Liver (tissue), 3 donors: Measurements from ENCODE around the gene CATSPER4.

Source experiments
- CTCF ChIP-seq: fragments of 150-350 bp; IDR thresholded peaks from 2 replicates; pipeline ENCODE4 v1.5.1; 2017; ENCODE audit warnings: improper control_type of control experiment, low read depth, low read length; ENCODE audit not compliant: missing input control
- HNF4A ChIP-seq, 2 donors: conservative IDR thresholded peaks; 2 replicates each; pipeline ENCODE4 v1.6.1; 2016; ENCODE audit warnings: antibody characterized with exemption in 2 of 2, mild to moderate bottlenecking in 2 of 2
- JUND ChIP-seq, 2 donors: IDR thresholded peaks; 2 replicates each; pipeline ENCODE4 v1.6.1; 2016; ENCODE audit warnings: antibody characterized with exemption in 2 of 2
- MAX ChIP-seq: IDR thresholded peaks from 2 replicates; pipeline ENCODE4 v1.6.1; 2016; ENCODE audit warnings: antibody characterized with exemption
- REST ChIP-seq: IDR thresholded peaks from 2 replicates; pipeline ENCODE4 v1.6.1; 2016; ENCODE audit warnings: antibody characterized with exemption, mild to moderate bottlenecking
- YY1 ChIP-seq: IDR thresholded peaks from 2 replicates; pipeline ENCODE4 v1.6.1; 2016; ENCODE audit warnings: antibody characterized with exemption, mild to moderate bottlenecking
- donor health status: healthy.
- donor health status: healthy.

- TF ChIP-seq MAX (no peak), HNF4A (conservative IDR thresholded peaks at IDR 0.05) (no peak), CTCF (no peak), REST (no peak), JUND (IDR thresholded peaks at IDR 0.05) (no peak), YY1 (no peak)
These were observed 2.5 kb upstream of the CATSPER4 start for GRCh38 chr1:26187882-26188281.
